ENCODE results near the gene ITGB5.
A peak's percentile ranks its signal among the peaks of the same experiment; 100 is the strongest.

ITGB5 gene

DNA sequence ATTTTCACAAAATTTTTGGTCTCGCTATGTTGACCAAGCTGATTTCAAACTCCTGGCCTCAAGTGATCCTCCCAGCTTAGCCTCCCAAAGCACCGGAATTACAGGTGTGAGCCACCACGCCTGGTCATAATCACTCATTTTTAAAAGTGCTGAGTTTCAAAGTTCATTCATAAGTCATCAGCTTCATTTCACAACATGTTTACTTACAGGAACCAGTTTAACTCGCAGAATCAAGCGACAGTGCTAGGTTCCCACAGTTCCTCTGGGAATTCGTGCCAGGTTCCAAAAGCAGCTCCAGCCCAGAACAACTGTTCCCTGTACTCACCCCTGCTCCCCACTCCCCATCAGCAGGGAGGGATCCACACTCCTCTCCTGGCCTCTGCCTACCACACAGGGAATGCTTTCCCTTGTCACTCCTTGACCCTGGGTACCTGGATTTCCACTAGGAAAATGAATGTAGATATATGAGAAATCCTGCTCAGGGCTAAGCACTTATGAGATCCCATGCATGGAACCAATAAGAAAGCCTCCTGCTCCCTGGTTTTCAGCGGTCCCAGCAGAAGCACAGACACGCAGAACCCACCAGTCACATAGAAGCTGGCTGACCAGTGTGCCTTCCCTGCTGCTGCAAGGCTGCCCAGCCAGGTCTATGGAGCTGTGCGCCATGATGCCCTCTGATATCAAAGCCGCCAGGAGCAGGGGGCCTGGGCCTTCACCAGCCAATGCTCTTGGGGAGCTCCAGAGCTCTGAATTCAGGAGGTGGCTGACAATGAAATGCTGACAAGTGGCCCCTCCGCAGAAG is 72.3 kb downstream of the ITGB5 start:
- ATAC-seq, result no peak
- TF ChIP-seq, protein P1, sequence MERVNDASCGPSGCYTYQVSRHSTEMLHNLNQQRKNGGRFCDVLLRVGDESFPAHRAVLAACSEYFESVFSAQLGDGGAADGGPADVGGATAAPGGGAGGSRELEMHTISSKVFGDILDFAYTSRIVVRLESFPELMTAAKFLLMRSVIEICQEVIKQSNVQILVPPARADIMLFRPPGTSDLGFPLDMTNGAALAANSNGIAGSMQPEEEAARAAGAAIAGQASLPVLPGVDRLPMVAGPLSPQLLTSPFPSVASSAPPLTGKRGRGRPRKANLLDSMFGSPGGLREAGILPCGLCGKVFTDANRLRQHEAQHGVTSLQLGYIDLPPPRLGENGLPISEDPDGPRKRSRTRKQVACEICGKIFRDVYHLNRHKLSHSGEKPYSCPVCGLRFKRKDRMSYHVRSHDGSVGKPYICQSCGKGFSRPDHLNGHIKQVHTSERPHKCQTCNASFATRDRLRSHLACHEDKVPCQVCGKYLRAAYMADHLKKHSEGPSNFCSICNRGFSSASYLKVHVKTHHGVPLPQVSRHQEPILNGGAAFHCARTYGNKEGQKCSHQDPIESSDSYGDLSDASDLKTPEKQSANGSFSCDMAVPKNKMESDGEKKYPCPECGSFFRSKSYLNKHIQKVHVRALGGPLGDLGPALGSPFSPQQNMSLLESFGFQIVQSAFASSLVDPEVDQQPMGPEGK (CRISPR knock-in tag; IDR thresholded peaks at IDR 0.05; ENCODE audit: borderline replicate concordance), result no peak
- no peak for TF ChIP-seq TCF4 (CRISPR knock-in tag; IDR thresholded peaks at IDR 0.05; ENCODE audit: borderline replicate concordance)

DNA sequence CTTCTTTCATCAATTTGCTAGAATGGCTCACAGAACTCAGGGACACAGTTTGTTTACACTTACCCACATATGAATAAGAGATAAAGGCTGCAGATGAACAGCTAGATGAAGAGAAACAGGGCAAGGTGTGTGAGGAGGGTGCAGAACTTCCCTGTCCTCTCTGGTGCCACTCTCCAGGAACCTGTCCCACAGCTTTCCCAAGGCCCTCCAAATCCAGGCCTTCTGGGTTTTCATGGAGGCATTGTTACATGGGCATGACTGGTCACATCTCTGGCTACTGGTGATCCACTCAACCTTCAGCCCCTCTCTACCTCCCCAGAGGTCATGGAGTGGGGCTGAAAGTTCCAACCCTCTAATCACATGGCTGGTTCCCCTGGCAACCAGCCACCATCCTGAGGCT is 73.6 kb downstream of the ITGB5 start:
- TF ChIP-seq ARNTL (CRISPR knock-in tag; IDR thresholded peaks at IDR 0.05; ENCODE audit: borderline replicate concordance, low read depth) (no peak), ZFP3 (CRISPR knock-in tag; IDR thresholded peaks at IDR 0.05) (no peak), ZNF565 (CRISPR knock-in tag; conservative IDR thresholded peaks at IDR 0.05; ENCODE audit: low read depth) (no peak), ZFP30 (CRISPR knock-in tag; IDR thresholded peaks at IDR 0.05) (no peak), SNAI2 (CRISPR knock-in tag; IDR thresholded peaks at IDR 0.05) (no peak), OSR1 (CRISPR knock-in tag; IDR thresholded peaks at IDR 0.05) (no peak), ZNF8 (CRISPR knock-in tag; IDR thresholded peaks at IDR 0.05) (no peak)
- TF ChIP-seq, protein P1 (CRISPR knock-in tag; IDR thresholded peaks at IDR 0.05; ENCODE audit: borderline replicate concordance), result no peak
- TF ChIP-seq, protein P2, sequence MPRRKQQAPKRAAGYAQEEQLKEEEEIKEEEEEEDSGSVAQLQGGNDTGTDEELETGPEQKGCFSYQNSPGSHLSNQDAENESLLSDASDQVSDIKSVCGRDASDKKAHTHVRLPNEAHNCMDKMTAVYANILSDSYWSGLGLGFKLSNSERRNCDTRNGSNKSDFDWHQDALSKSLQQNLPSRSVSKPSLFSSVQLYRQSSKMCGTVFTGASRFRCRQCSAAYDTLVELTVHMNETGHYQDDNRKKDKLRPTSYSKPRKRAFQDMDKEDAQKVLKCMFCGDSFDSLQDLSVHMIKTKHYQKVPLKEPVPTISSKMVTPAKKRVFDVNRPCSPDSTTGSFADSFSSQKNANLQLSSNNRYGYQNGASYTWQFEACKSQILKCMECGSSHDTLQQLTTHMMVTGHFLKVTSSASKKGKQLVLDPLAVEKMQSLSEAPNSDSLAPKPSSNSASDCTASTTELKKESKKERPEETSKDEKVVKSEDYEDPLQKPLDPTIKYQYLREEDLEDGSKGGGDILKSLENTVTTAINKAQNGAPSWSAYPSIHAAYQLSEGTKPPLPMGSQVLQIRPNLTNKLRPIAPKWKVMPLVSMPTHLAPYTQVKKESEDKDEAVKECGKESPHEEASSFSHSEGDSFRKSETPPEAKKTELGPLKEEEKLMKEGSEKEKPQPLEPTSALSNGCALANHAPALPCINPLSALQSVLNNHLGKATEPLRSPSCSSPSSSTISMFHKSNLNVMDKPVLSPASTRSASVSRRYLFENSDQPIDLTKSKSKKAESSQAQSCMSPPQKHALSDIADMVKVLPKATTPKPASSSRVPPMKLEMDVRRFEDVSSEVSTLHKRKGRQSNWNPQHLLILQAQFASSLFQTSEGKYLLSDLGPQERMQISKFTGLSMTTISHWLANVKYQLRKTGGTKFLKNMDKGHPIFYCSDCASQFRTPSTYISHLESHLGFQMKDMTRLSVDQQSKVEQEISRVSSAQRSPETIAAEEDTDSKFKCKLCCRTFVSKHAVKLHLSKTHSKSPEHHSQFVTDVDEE (CRISPR knock-in tag; IDR thresholded peaks at IDR 0.05), result no peak
- TF ChIP-seq, protein P3, sequence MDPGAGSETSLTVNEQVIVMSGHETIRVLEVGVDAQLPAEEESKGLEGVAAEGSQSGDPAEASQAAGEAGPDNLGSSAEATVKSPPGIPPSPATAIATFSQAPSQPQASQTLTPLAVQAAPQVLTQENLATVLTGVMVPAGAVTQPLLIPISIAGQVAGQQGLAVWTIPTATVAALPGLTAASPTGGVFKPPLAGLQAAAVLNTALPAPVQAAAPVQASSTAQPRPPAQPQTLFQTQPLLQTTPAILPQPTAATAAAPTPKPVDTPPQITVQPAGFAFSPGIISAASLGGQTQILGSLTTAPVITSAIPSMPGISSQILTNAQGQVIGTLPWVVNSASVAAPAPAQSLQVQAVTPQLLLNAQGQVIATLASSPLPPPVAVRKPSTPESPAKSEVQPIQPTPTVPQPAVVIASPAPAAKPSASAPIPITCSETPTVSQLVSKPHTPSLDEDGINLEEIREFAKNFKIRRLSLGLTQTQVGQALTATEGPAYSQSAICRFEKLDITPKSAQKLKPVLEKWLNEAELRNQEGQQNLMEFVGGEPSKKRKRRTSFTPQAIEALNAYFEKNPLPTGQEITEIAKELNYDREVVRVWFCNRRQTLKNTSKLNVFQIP (CRISPR knock-in tag; IDR thresholded peaks at IDR 0.05; ENCODE audit: borderline replicate concordance, low read depth), result no peak
- TF ChIP-seq, protein P4, sequence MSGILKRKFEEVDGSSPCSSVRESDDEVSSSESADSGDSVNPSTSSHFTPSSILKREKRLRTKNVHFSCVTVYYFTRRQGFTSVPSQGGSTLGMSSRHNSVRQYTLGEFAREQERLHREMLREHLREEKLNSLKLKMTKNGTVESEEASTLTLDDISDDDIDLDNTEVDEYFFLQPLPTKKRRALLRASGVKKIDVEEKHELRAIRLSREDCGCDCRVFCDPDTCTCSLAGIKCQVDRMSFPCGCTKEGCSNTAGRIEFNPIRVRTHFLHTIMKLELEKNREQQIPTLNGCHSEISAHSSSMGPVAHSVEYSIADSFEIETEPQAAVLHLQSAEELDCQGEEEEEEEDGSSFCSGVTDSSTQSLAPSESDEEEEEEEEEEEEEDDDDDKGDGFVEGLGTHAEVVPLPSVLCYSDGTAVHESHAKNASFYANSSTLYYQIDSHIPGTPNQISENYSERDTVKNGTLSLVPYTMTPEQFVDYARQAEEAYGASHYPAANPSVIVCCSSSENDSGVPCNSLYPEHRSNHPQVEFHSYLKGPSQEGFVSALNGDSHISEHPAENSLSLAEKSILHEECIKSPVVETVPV (CRISPR knock-in tag; IDR thresholded peaks at IDR 0.05), result no peak
- ATAC-seq, result no peak

DNA sequence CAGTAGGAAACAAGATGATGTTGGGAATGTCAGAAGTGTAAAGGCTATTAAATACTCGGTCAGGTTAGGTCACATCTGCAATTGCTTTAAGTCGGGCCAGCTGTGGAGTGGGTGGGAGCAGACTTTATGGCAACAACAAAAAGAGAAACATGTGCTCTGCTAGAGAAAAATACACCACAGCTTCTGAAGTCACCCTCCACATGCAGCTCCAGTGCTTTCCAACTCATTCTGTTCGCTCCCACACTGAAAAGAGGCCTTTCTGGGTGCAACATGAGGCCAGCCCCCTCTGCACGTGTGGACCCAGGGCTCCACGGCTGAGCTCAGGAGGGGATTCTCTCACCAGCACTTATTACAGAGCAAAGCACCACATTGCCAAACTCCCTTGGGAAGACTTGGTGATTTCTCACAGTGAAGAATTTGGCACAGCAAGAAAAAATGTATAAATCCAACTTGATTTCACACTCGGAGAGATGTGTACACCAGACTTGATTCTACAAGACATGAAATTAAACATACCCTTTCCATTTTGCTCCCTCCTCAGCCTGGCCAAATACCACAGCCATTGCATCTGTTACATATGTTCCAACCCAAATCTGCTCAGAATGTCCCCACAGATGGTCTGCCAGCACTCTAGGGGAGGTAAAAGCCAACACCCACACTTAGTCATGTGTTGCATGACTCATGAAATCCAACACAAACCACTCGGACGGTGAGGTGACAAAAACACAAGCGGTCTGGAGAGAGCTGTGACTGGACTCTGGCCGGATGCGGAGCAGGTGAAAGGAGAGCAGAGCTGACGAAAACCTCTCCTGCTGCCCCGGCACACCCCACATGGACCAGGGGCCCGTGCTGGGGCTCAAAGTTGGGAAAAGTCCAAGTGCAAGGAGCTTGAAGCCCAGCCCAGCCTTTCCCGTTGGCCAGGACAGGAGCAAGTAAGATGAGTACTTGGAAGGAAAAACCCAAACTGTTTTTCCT is 74.6 kb downstream of the ITGB5 start:
- ATAC-seq, result peak; percentile 77
- no peak for TF ChIP-seq ZNF70 (CRISPR knock-in tag; IDR thresholded peaks at IDR 0.05)
- TF ChIP-seq ARNTL (CRISPR knock-in tag; IDR thresholded peaks at IDR 0.05; ENCODE audit: borderline replicate concordance, low read depth), result no peak
- no peak for TF ChIP-seq ESRRG (CRISPR knock-in tag; IDR thresholded peaks at IDR 0.05)
- TF ChIP-seq, protein P4 (CRISPR knock-in tag; IDR thresholded peaks at IDR 0.05), result no peak
- no peak for TF ChIP-seq BACH2 (CRISPR knock-in tag; IDR thresholded peaks at IDR 0.05; ENCODE audit: borderline replicate concordance)
- no peak for TF ChIP-seq PPARA (CRISPR knock-in tag; IDR thresholded peaks at IDR 0.05; ENCODE audit: borderline replicate concordance)
- no peak for TF ChIP-seq SNAI2 (CRISPR knock-in tag; IDR thresholded peaks at IDR 0.05)

All from SK-N-SH treated with all-trans-retinoic acid at 6 μM for 48 hours (cell line).